ENCODE measurements around the gene ROBO3. TPM values are rescaled to one million over a fixed set of nuclear protein-coding genes. Genes with fewer than 3 reads are reported as not detected.

The ROBO3 gene
- total and polyA plus RNA-seq, 2 of the 8 experiments (the other 6 are each of a cell fraction or from before 2014, with no cell fraction given): 12.1 to 24.6 TPM

GRCh38 chr11:124880958-124881357, 15.7 kb downstream of the ROBO3 start:
- Histone ChIP-seq H3K4ac (replicated peaks; ENCODE audit: insufficient read length, low read depth, low read length) (no peak overlapping the region), H3K4me2 (ENCODE audit: insufficient read depth in 1 of 2, low read depth in 2 of 2, low read length in 2 of 2) (no peak overlapping the region), H4K5ac (ENCODE audit: insufficient read length, low read depth, low read length) (no peak overlapping the region), H2BK15ac (ENCODE audit: low read length) (no peak overlapping the region), H3K36me3 (ENCODE audit: control insufficient read depth in 2 of 4, insufficient read depth in 4 of 4, low read length in 3 of 4) (no peaks in the 10 kb centered on the region), H2AK5ac (ENCODE audit: low read depth, low read length) (no peak overlapping the region), H3K18ac (ENCODE audit: extremely low read depth, low read length) (no peak overlapping the region), H3K9ac (replicated peaks in 1 of 4; ENCODE audit: extremely low read depth in 1 of 4, low read depth in 3 of 4, low read length in 3 of 4) (no peak overlapping the region), H3K79me2 (ENCODE audit: control insufficient read depth in 1 of 2, insufficient read depth in 2 of 2, low read length in 2 of 2) (no peaks in the 10 kb centered on the region), H3K23ac (ENCODE audit: insufficient read length) (no peak overlapping the region), H3K79me1 (ENCODE audit: low read depth, low read length) (no peaks in the 10 kb centered on the region), H2BK20ac (ENCODE audit: low read length) (no peak overlapping the region), H3K14ac (ENCODE audit: insufficient read length) (no peak overlapping the region), H3K4me1 (replicated peaks in 1 of 4; ENCODE audit: control insufficient read depth in 3 of 4, insufficient read depth in 4 of 4, low read length in 3 of 4) (peaks cover 0 to 14% (median 8%) of the 10 kb centered on the region in 4 experiments; a peak in 5 of 7 replicates), H3K27ac (ENCODE audit: low read depth, low read length) (no peak overlapping the region), H4K20me1 (replicated peaks in 1 of 2; ENCODE audit: control insufficient read depth in 1 of 2, insufficient read depth in 2 of 2, low read length in 2 of 2) (no peaks in the 10 kb centered on the region), H3K56ac (replicated peaks; ENCODE audit: insufficient read length, low read depth, low read length) (no peak overlapping the region), H2BK12ac (ENCODE audit: low read depth, low read length) (no peak overlapping the region), H3K4me3 (ENCODE audit: extremely low read depth in 1 of 4, insufficient read depth in 2 of 4, low read depth in 3 of 4, low read length in 4 of 4) (no peak overlapping the region), H3K9me3 (ENCODE audit: insufficient read depth in 2 of 2, low read depth in 1 of 2, low read length in 1 of 2) (no peaks in the 10 kb centered on the region), H4K8ac (ENCODE audit: extremely low read depth, insufficient read depth, low read length) (no peak overlapping the region), H2AFZ (ENCODE audit: low read length) (no peak overlapping the region), H2BK5ac (ENCODE audit: low read depth, low read length) (no peak overlapping the region), H3K27me3 (replicated peaks in 1 of 4; ENCODE audit: control insufficient read depth in 3 of 4, extremely low read depth in 1 of 4, insufficient read depth in 3 of 4, low read length in 3 of 4) (peaks cover 0 to 3% (median under 1%) of the 10 kb centered on the region in 4 experiments; a peak in 3 of 7 replicates), H4K91ac (replicated peaks; ENCODE audit: insufficient read length, low read length) (no peak overlapping the region), H2BK120ac (replicated peaks; ENCODE audit: low read depth, low read length) (no peak overlapping the region), H3K23me2 (ENCODE audit: low read depth, low read length) (peaks cover 4% of the 10 kb centered on the region; the same call in 1 of the 2 replicates)
- WGBS, 2 experiments (ENCODE audit: extremely low coverage in 1 of 2, insufficient coverage in 1 of 2, insufficient read length in 1 of 2, insufficient replicate concordance in 2 of 2, low coverage in 1 of 2, low lambda C conversion rate in 2 of 2, missing lambda C conversion rate in 1 of 2): 83% methylated on average over 3 of the region's 3 CpGs; no CpG with 5 or more reads in 1 of the 2 experiments
- no peak for FAIRE-seq
- DNase-seq (ENCODE audit: low read depth in 1 of 2, low spot score in 2 of 2): no peak
- ChIA-PET CTCF (ENCODE audit: partially characterized antibody) (interaction anchor here (0.7 to 1.8 kb wide), 8 partner anchors 10 to 83 kb away, joined by 3 to 6 read pairs (median 4); partner anchors contain the start of gene ROBO3), POLR2A (ENCODE audit: partially characterized antibody) (interaction anchor here (1.1 to 2.1 kb wide), 3 partner anchors 8 to 89 kb away, joined by 3 to 7 read pairs (median 3); no protein-coding TSS in a partner anchor)
- TF ChIP-seq CTBP2 (IDR thresholded peaks at IDR 0.05; ENCODE audit: borderline replicate concordance, insufficient read depth, insufficient read length, low read length) (no peak), CREB1 (IDR thresholded peaks at IDR 0.05) (no peak), PHF8 (conservative IDR thresholded peaks at IDR 0.05; ENCODE audit: low read depth, low read length) (no peak), MAFK (IDR thresholded peaks at IDR 0.05; ENCODE audit: low read depth, low read length) (no peak), TEAD4 (IDR thresholded peaks at IDR 0.05; ENCODE audit: low read depth, low read length) (no peak), SP2 (IDR thresholded peaks at IDR 0.05; ENCODE audit: low read length) (no peak), POLR2A (IDR thresholded peaks at IDR 0.05; ENCODE audit: control extremely low read depth in 1 of 2, low read depth in 2 of 2, low read length in 2 of 2) (no peak), E2F6 (IDR thresholded peaks at IDR 0.05) (no peak), TAF1 (IDR thresholded peaks at IDR 0.05; ENCODE audit: low read depth, low read length) (no peak), EP300 (IDR thresholded peaks at IDR 0.05; ENCODE audit: borderline replicate concordance in 1 of 2, low read depth in 2 of 2, low read length in 2 of 2) (no peak), USF2 (IDR thresholded peaks at IDR 0.05; ENCODE audit: low read length) (no peak), KDM4A (IDR thresholded peaks at IDR 0.05; ENCODE audit: low read depth, low read length, severe bottlenecking) (no peak), KDM5A (IDR thresholded peaks at IDR 0.05; ENCODE audit: low read length) (no peak)

Data from H1 (cell line).